Measurements from ENCODE around the gene KCNN3.
A peak's percentile ranks its signal among the peaks of the same experiment; 100 is the strongest.

Gene KCNN3

GRCh38 chr1:154878371-154879037, 8.4 kb upstream of the KCNN3 start:
- peak; percentile 76 for DNase-seq

DNA sequence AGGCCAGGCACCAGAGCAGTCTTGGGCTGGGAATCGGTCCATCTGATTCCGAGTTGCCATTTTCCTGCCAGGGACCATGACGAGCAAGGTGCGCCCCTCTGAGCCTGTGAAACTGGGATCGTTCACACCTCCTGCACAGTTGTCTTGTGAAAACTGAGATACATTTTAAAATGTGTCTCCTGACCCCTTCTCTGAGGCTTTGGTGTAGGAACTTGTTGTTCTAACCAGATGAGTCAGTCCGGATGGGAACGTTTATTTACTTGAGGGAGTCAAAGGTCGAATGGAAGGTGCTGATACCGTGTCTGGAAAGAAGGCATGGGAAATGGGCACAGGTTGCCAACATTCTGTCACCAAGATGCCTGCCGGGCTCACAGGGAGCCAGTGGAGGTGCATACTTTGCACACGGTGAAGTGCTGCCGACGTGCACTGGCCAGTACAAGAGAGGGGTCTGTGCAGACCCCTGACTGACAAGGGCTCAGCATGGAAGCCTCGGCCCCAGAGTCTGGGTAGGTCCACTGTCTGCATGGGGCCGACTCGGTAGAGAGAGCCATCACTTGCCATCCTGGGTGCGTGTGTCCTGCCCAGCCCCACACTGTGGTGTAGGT, 7.4 kb upstream of the KCNN3 start:
- no peak for DNase-seq

GRCh38 chr1:154876842-154877369, 6.8 kb upstream of the KCNN3 start:
- DNase-seq: no peak

DNA sequence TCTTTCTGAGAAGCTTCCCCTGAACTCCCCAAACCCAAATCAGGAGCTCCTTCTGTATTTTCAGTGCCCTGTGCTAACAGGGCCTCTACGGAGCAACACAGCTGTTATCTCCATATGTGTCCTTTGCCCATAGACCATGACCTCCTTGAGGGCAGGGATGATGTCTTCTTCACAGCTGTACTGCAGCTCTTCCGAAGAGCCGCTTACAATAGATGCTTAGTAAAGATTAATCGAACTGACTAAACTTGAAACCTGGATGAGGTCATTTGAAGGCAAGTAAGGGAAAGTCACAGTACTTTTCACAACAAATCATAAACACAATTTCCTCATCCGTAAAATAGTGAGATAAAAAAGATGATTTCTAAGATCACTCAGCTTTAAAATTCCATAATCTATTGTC, 4.4 kb upstream of the KCNN3 start:
- no peak for DNase-seq

DNA sequence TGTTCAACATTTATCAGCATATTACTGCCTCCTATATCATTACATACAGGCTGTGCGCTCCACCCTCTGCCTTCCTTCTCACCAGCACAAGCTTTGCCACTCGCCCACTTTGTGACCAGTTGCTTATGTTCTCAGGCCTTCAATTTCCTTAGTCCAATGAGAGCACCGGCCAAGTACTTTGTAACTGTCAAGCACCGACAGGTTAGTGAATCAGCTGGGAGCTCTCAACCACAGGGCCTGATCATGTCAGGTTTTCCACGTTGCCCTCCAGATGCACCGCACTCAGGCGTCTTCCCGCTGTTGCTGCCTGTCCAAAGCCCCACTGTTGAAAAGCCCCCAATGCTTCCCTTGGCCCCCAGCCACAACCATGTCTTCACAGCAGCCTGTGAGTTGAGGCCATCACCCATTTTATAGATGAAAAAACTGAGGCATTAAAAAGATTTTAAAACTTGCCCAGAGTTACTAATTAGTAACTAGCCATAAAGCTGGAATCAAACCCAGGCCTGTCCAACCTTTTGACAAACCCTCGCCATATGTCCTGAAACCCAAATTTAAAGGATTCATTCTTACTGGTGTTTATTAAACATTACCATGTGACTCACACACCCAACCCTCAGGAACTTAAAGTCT, 3.4 kb upstream of the KCNN3 start:
- DNase-seq: no peak

- DNase-seq: no peak
Observed at GRCh38 chr1:154871374-154871773, 1.3 kb upstream of the KCNN3 start.

DNA sequence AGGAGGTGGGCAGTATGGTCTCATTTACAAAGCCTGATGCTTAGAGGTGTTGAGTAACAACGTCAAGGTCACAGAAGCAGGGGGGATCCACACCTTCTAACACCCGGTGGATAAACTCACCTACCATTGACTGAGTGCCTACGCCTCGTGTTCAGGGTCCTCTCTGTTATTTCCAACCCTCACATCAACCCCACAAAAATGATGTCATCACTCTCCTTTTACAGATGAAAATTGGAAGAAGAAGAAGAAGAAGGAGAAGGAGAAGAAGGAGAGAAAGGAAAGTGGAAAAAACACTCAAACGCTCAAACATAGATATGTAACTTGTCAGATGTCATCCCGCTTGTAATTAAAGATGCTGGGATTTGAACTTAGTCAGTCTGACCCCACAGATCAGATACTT, 653 bp upstream of the KCNN3 start:
- DNase-seq: no peak

DNA sequence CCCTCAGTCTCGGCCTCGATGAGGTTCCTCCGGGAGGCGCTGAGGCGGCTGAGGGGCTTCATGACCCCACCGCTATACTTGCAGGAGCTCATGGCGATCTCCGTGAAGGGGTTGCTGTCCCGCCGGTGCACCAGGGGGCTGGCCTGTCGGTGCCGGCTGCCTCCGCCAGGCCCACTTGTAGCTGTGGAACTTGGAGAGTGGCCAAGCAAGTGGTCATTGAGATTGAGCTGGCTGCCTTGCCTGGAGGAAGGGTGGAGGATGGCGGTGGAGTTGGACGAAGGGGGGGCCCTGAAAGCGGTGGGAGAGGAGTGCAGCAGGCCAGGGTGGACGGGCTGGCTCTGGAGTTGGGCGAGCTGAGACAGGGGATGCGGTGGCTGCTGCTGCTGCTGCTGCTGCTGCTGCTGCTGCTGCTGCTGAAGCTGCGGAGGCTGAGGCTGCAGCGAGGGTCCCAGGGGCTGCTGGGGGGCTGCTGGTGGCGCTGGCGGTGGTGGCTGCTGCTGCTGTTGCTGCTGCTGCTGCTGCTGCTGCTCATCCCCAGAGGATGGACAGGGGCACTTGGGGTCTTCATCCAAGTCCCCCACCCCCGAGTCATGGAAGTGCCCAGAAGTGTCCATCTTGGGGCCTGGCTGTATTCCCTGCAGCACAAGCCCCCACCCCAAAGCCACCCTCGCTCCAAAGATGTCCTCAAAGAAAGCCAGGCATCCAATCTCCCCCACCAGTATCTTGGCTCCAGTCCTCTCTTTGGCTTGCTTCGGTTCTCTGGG, 548 bp downstream of the KCNN3 start:
- DNase-seq: no peak

DNA sequence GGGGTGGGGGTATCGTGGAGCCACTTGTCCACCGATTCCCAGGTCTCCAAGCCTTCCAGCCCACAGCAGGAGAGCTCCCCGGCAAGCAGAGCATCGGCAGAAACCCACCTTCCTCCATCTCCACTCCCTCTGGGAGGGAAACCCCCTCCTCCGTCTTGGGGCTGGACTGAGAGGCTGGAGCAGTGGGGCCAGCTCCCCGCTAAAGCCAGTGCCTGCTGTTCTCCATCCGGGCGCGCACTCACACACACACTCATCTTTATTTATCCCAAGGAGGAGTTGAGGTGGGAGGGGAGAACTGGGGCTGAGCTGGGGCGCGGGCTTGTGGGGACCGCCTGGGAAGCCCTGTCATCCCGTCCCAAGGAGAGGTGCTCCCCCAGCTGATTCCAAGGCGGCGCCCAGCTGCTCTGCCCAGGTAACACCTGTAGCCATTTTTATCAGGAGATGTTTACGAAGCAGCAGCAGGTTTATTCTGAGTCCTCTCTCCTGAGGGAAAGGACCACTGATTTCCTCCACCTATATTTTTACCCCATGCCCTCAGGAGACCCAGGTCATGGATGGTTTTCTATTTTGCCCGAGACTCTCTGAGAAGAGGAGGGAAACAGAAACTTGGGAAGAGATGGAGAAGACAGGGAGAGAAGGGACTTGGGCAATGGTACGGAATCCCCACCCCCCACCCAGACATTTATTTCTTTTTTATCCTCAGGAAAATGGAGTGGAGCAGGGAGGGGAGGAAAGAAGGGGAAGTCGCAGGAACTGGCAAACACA, 2.1 kb downstream of the KCNN3 start:
- DNase-seq: no peak

- peak; percentile 37 for DNase-seq
Observed at GRCh38 chr1:154867064-154867825, 2.8 kb downstream of the KCNN3 start.

GRCh38 chr1:154866257-154867063, 3.6 kb downstream of the KCNN3 start:
- no peak for DNase-seq

- DNase-seq: no peak
Observed at GRCh38 chr1:154865442-154866256, 4.4 kb downstream of the KCNN3 start.

DNA sequence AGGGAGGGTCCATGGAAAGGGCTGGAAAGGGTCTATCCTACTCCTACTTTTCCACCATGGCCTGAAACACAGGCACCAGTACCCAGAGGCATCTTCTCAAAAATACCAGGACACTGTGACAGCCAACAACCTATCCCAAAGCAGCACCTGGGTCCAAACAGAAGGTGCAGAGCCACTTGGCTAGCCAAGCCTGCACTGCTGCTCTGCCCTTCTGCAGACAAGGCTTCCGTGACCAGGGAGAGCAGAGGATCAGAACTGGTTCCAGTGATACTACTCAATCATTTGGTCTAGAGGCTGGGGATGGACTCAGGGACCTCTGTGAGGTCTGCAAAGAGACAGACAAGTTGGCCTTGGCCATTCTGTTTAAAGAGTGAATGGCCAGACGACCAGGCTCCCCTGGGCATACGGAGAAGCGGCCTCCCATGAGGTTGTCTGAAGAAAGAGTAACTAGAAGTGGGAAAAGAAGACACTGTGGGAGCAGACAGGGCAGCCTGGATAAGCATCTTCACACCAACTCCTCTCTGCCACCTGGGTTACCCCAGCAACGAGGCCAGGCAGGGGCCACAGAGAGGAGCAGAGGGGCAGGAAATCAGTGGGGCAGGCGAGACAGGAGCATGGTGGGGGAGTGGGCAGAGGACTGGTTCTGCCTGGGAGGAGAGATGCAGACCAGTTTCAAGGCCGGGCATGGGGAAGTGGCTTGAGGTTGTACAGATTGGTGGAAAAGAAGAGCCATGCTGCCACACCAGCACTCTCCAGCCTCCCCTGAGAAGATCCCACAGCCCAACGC, 5.7 kb downstream of the KCNN3 start:
- no peak for DNase-seq

GRCh38 chr1:154863315-154864174, 6.5 kb downstream of the KCNN3 start:
- peak; percentile 30 for DNase-seq

GRCh38 chr1:154862907-154863306, 7.2 kb downstream of the KCNN3 start:
- DNase-seq: no peak

DNA sequence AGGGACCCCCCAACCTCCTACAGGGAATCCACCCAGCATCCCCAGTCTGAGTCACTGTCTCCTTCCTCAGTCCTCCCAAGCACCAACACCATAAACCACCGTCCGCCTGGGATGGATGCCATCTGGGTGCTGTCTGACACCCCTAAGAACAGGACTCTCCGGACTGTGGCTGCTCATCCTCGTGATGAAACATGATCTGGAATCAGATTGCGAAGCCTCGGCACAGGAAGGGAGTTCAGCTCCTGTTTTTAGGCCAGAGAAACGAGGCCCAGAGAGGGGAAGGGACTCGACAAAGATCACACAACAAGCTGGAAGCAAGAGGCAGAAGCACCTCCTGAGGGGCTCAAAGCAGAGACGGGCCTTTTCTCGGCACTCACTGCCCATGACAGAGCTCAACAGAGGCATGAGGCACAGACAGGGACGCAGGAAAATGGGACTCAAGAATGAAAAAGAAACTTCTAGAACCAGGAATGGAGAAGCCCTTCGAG, 8.4 kb downstream of the KCNN3 start:
- DNase-seq: no peak

DNA sequence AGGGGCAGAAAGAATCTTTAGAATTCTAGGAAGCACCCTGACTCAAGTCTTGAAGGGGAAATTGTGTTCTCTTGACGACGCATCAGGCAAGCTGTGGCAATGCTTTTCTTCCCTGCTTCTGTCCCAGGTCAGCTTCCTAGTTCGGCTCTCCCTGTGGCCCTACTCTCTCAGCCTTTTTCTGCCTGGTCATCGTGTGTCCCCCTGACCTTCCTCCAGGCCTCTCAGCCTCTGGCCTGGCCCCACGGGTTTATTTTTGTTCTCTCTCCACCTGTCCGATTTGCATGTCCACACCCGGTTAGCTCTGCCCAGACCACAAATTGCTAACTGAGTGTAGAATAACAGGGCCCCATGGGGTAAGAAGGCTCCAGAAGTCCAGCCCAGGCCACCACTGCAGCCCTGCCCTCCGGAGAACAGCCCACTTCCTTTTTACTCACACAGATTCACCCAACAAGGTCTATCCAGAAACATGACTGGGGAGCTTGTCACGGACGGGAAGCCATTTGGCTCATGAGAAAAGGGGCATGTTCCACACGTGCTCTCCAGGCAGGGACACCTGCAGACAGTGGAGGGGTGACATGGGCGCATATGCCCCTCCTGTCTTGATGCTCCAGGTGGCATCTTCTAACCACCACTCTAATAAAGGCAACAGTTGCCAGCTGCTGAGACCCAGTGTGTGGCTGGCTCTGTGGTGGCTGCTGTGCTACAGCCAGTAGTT, 9.8 kb downstream of the KCNN3 start:
- no peak for DNase-seq

Data from stimulated activated CD4-positive, alpha-beta T cell treated with anti-CD3 and anti-CD28 coated beads, Interleukin-4, amount 100 ng/mL, for 1 hour (primary cell).